Stomach (tissue), 4 donors: ENCODE data around the gene CLDN9.

Source experiments
- CTCF ChIP-seq, 7 experiments: fragments of 450-650 bp in 4 of 7; fragments of 200-600 bp in 3 of 7; sonication (generic) in 3 of 7; IDR thresholded peaks; one replicate each; pipeline ENCODE4 v1.5.1; 2016 to 2019; ENCODE audit warnings: antibody characterized with exemption in 7 of 7, control low read depth in 2 of 7, mild to moderate bottlenecking in 1 of 7
- POLR2A ChIP-seq, 4 donors: fragments of 450-650 bp; IDR thresholded peaks; one replicate each; pipeline ENCODE4 v1.6.1; 2016; ENCODE audit warnings: antibody characterized with exemption in 4 of 4, control low read depth in 2 of 4, mild to moderate bottlenecking in 1 of 4, moderate library complexity in 1 of 4

GRCh38 chr16:3028716-3029319 lies 16.1 kb downstream of the CLDN9 start:
- TF ChIP-seq CTCF (IDR thresholded peaks at IDR 0.05) (no peak), POLR2A (IDR thresholded peaks at IDR 0.05) (no peak)
